Mucosa of descending colon (tissue), 3 donors: ENCODE measurements around the gene PIK3R3. TPM values are rescaled to one million over a fixed set of nuclear protein-coding genes. Genes with fewer than 3 reads are reported as not detected.

Source experiments
- ATAC-seq: fragments of 200-7000 bp; cut with Tn5 transposase; one replicate; pipeline ENCODE4 v1.9.1; 2020; ENCODE audit warnings: mild to moderate bottlenecking, moderate library complexity
- DNase-seq, 3 donors: peaks; one replicate each; pipeline ENCODE4 v3.0.0-alpha.2; 2020
- H3K36me3 ChIP-seq: fragments of 200-600 bp; one replicate; pipeline ENCODE4 v1.8.0; 2021; ENCODE audit warnings: low read depth, mild to moderate bottlenecking
- H3K4me1 ChIP-seq: fragments of 200-600 bp; one replicate; pipeline ENCODE4 v1.8.0; 2021; ENCODE audit warnings: low read depth, mild to moderate bottlenecking
- H3K4me3 ChIP-seq: fragments of 200-600 bp; one replicate; pipeline ENCODE4 v1.8.0; 2021; ENCODE audit warnings: mild to moderate bottlenecking
- H3K9me3 ChIP-seq: fragments of 200-600 bp; one replicate; pipeline ENCODE4 v1.8.0; 2021; ENCODE audit warnings: mild to moderate bottlenecking
- intact Hi-C, 2 donors: fragments of 100-400 bp; cut with DNase I in 1 of 2; cut with micrococcal nuclease in 1 of 2; formaldehyde crosslinking; loops; one replicate each; pipeline versions ENCODE4 v1.11.0 to v1.11.1; 2022; cut with DNase I, micrococcal nuclease
- total RNA-seq, 3 donors: library from RNA; stranded (reverse); fragmentation: NEBNext Ultra II Directional in 2 of 3; extraction: Animal tissue kit (Norgen Biotek cat#: 25700) in 2 of 3; gene quantifications; one replicate each; pipeline versions ENCODE4 v1.2.1 to v1.2.4, GENCODE V29; 2021 to 2023
- TF ChIP-seq, protein P1 (sequence below): fragments of 200-600 bp; IDR thresholded peaks from one replicate; pipeline ENCODE4 v1.8.0; 2022; ENCODE audit warnings: antibody characterized with exemption, mild to moderate bottlenecking
- donor health status: DM: no; HTN: no; CAD: no; lungs with moderate emphysema.
- donor health status: DM: no; HTN: no; CAD: no.
- donor health status: DM: no; HTN: yes; CAD: no.

Gene PIK3R3
- total RNA-seq, 3 donors from 2014 or later: 5.9 to 15.6 (median 10.6) TPM

- TF ChIP-seq, protein P1, sequence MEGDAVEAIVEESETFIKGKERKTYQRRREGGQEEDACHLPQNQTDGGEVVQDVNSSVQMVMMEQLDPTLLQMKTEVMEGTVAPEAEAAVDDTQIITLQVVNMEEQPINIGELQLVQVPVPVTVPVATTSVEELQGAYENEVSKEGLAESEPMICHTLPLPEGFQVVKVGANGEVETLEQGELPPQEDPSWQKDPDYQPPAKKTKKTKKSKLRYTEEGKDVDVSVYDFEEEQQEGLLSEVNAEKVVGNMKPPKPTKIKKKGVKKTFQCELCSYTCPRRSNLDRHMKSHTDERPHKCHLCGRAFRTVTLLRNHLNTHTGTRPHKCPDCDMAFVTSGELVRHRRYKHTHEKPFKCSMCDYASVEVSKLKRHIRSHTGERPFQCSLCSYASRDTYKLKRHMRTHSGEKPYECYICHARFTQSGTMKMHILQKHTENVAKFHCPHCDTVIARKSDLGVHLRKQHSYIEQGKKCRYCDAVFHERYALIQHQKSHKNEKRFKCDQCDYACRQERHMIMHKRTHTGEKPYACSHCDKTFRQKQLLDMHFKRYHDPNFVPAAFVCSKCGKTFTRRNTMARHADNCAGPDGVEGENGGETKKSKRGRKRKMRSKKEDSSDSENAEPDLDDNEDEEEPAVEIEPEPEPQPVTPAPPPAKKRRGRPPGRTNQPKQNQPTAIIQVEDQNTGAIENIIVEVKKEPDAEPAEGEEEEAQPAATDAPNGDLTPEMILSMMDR: peak; percentile 92
- intact Hi-C loops: loop anchor here (2.0 to 5.0 kb wide), 2 partner anchors 142 to 145 kb away; no protein-coding TSS in a partner anchor
- Histone ChIP-seq H3K4me1 (peaks cover 6% of the 10 kb centered on the region), H3K9me3 (no peaks in the 10 kb centered on the region), H3K36me3 (no peaks in the 10 kb centered on the region), H3K4me3 (no peak overlapping the region)
- ATAC-seq: peak; percentile 86
- DNase-seq: peak; percentile 82 to 97 (median 91)
Observed at GRCh38 chr1:46036894-46037839, 95.3 kb downstream of the PIK3R3 start.

- Histone ChIP-seq H3K36me3 (peaks cover 1% of the 10 kb centered on the region), H3K9me3 (no peaks in the 10 kb centered on the region), H3K4me3 (no peak overlapping the region), H3K4me1 (peaks cover 6% of the 10 kb centered on the region)
- ATAC-seq: no peak
- TF ChIP-seq, protein P1: no peak
- intact Hi-C loops: loop anchor here in 1 of 2 donors (5.0 kb wide), 1 partner anchor 147 kb away; no protein-coding TSS in a partner anchor
- DNase-seq: no peak
Observed at GRCh38 chr1:46034601-46035516, 97.6 kb downstream of the PIK3R3 start.

GRCh38 chr1:46030876-46031660, 101.4 kb downstream of the PIK3R3 start:
- TF ChIP-seq, protein P1: no peak
- H3K4me3 ChIP-seq: no peak overlapping the region
- intact Hi-C loops: no loop called here
- peaks cover 10% of the 10 kb centered on the region for H3K36me3 ChIP-seq
- ATAC-seq (no peak), DNase-seq (no peak)
- H3K9me3 ChIP-seq: no peaks in the 10 kb centered on the region
- H3K4me1 ChIP-seq: no peaks in the 10 kb centered on the region

GRCh38 chr1:46030074-46030870, 102.2 kb downstream of the PIK3R3 start:
- H3K9me3 ChIP-seq: no peaks in the 10 kb centered on the region
- DNase-seq (no peak), ATAC-seq (no peak)
- no peak overlapping the region for H3K4me3 ChIP-seq
- peaks cover 10% of the 10 kb centered on the region for H3K36me3 ChIP-seq
- H3K4me1 ChIP-seq: no peaks in the 10 kb centered on the region
- intact Hi-C loops: no loop called here
- TF ChIP-seq, protein P1: no peak
